Measurements from ENCODE around the gene A2M. TPM values are rescaled to one million over a fixed set of nuclear protein-coding genes. Genes with fewer than 3 reads are reported as not detected.

The A2M gene
- total and polyA plus RNA-seq, 2 of the 8 experiments (the other 6 are each of a cell fraction or from before 2014, with no cell fraction given), result 0.15 TPM; not detected in 1

GRCh38 chr12:9041321-9041720 is 74.4 kb downstream of the A2M start (continued):
- TF ChIP-seq, protein P1, sequence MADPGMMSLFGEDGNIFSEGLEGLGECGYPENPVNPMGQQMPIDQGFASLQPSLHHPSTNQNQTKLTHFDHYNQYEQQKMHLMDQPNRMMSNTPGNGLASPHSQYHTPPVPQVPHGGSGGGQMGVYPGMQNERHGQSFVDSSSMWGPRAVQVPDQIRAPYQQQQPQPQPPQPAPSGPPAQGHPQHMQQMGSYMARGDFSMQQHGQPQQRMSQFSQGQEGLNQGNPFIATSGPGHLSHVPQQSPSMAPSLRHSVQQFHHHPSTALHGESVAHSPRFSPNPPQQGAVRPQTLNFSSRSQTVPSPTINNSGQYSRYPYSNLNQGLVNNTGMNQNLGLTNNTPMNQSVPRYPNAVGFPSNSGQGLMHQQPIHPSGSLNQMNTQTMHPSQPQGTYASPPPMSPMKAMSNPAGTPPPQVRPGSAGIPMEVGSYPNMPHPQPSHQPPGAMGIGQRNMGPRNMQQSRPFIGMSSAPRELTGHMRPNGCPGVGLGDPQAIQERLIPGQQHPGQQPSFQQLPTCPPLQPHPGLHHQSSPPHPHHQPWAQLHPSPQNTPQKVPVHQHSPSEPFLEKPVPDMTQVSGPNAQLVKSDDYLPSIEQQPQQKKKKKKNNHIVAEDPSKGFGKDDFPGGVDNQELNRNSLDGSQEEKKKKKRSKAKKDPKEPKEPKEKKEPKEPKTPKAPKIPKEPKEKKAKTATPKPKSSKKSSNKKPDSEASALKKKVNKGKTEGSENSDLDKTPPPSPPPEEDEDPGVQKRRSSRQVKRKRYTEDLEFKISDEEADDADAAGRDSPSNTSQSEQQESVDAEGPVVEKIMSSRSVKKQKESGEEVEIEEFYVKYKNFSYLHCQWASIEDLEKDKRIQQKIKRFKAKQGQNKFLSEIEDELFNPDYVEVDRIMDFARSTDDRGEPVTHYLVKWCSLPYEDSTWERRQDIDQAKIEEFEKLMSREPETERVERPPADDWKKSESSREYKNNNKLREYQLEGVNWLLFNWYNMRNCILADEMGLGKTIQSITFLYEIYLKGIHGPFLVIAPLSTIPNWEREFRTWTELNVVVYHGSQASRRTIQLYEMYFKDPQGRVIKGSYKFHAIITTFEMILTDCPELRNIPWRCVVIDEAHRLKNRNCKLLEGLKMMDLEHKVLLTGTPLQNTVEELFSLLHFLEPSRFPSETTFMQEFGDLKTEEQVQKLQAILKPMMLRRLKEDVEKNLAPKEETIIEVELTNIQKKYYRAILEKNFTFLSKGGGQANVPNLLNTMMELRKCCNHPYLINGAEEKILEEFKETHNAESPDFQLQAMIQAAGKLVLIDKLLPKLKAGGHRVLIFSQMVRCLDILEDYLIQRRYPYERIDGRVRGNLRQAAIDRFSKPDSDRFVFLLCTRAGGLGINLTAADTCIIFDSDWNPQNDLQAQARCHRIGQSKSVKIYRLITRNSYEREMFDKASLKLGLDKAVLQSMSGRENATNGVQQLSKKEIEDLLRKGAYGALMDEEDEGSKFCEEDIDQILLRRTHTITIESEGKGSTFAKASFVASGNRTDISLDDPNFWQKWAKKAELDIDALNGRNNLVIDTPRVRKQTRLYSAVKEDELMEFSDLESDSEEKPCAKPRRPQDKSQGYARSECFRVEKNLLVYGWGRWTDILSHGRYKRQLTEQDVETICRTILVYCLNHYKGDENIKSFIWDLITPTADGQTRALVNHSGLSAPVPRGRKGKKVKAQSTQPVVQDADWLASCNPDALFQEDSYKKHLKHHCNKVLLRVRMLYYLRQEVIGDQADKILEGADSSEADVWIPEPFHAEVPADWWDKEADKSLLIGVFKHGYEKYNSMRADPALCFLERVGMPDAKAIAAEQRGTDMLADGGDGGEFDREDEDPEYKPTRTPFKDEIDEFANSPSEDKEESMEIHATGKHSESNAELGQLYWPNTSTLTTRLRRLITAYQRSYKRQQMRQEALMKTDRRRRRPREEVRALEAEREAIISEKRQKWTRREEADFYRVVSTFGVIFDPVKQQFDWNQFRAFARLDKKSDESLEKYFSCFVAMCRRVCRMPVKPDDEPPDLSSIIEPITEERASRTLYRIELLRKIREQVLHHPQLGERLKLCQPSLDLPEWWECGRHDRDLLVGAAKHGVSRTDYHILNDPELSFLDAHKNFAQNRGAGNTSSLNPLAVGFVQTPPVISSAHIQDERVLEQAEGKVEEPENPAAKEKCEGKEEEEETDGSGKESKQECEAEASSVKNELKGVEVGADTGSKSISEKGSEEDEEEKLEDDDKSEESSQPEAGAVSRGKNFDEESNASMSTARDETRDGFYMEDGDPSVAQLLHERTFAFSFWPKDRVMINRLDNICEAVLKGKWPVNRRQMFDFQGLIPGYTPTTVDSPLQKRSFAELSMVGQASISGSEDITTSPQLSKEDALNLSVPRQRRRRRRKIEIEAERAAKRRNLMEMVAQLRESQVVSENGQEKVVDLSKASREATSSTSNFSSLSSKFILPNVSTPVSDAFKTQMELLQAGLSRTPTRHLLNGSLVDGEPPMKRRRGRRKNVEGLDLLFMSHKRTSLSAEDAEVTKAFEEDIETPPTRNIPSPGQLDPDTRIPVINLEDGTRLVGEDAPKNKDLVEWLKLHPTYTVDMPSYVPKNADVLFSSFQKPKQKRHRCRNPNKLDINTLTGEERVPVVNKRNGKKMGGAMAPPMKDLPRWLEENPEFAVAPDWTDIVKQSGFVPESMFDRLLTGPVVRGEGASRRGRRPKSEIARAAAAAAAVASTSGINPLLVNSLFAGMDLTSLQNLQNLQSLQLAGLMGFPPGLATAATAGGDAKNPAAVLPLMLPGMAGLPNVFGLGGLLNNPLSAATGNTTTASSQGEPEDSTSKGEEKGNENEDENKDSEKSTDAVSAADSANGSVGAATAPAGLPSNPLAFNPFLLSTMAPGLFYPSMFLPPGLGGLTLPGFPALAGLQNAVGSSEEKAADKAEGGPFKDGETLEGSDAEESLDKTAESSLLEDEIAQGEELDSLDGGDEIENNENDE (IDR thresholded peaks at IDR 0.05; ENCODE audit: insufficient replicate concordance, low read length), result no peak
- TF ChIP-seq BCL11A (IDR thresholded peaks at IDR 0.05; ENCODE audit: low read depth in 2 of 2, low read length in 2 of 2) (no peak), KDM1A (IDR thresholded peaks at IDR 0.05; ENCODE audit: borderline replicate concordance, low read length) (no peak), PHF8 (conservative IDR thresholded peaks at IDR 0.05; ENCODE audit: low read depth, low read length) (no peak)

Data from H1 (cell line).